Measurements from ENCODE around the gene IMPA2. TPM values are rescaled to one million over a fixed set of nuclear protein-coding genes. Genes with fewer than 3 reads are reported as not detected.

Gene IMPA2
- total and polyA plus RNA-seq, 2 of the 13 experiments (the other 11 are each of a cell fraction or from before 2014, with no cell fraction given): 37.8 to 71.8 TPM

GRCh38 chr18:12008181-12008767 lies 27.0 kb downstream of the IMPA2 start:
- POLR2A ChIA-PET: interaction anchor here (0.6 to 2.3 kb wide), 5 partner anchors 13 to 67 kb away, joined by 3 to 15 read pairs (median 4); partner anchors contain the start of gene IMPA2
- peak; percentile 96 for DNase-seq (ENCODE audit: low spot score)
- Histone ChIP-seq H3K9ac (ENCODE audit: insufficient read depth, low read depth, low read length) (no peak overlapping the region; the same call in 1 of the 2 replicates), H3K36me3 (replicated peaks in 1 of 2; ENCODE audit: control insufficient read depth in 1 of 2, insufficient read depth in 2 of 2, low read length in 2 of 2) (peaks cover 17 to 61% of the 10 kb centered on the region in 2 experiments; a peak in 4 of 5 replicates), H3K79me2 (ENCODE audit: insufficient read depth, low read length) (no peaks in the 10 kb centered on the region), H3K4me3 (replicated peaks in 1 of 3; ENCODE audit: insufficient read depth in 1 of 3, low read depth in 2 of 3, low read length in 3 of 3) (0 out of 6 replicates have a peak overlapping the region, but pooled peaks of 1 of the 3 experiments have one; percentile 9), H3K4me2 (ENCODE audit: low read depth, low read length) (peak overlapping the region; percentile 37), H4K20me1 (ENCODE audit: insufficient read depth, low read length) (peaks cover 6% of the 10 kb centered on the region; the same call in 1 of the 2 replicates), H2AFZ (ENCODE audit: low read length) (no peak overlapping the region), H3K27me3 (ENCODE audit: control insufficient read depth in 1 of 2, insufficient read depth in 2 of 2, low read length in 2 of 2) (no peaks in the 10 kb centered on the region), H3K9me3 (ENCODE audit: low read length) (no peaks in the 10 kb centered on the region), H3K27ac (ENCODE audit: extremely low read length, insufficient read depth, low read length) (peak overlapping the region; percentile 76), H3K4me1 (ENCODE audit: insufficient read depth, low read length) (peaks cover 30% of the 10 kb centered on the region)
- ATAC-seq: peak; percentile 97
- FAIRE-seq: peak; percentile 99
- BruUV-seq (replicated peaks): no TSS peak
- in situ Hi-C loops (cut with HindIII; ENCODE audit: extremely low pct_ligation_motif_present, low pct_unique_long_range_greater_than_20kb) (no loop called here), intact Hi-C loops (cut with micrococcal nuclease; ENCODE audit: unreplicated experiment) (loop anchor here (2.0 kb wide), 1 partner anchor 27 kb away; the partner anchor contains the start of gene IMPA2)
- WGBS (ENCODE audit: low lambda C conversion rate): 6% methylated on average over 12 of the region's 13 CpGs
- CTCF ChIA-PET (ENCODE audit: low intra/inter-chr PET ratio, low total read pairs): no interaction called here
- TF ChIP-seq, protein P1, sequence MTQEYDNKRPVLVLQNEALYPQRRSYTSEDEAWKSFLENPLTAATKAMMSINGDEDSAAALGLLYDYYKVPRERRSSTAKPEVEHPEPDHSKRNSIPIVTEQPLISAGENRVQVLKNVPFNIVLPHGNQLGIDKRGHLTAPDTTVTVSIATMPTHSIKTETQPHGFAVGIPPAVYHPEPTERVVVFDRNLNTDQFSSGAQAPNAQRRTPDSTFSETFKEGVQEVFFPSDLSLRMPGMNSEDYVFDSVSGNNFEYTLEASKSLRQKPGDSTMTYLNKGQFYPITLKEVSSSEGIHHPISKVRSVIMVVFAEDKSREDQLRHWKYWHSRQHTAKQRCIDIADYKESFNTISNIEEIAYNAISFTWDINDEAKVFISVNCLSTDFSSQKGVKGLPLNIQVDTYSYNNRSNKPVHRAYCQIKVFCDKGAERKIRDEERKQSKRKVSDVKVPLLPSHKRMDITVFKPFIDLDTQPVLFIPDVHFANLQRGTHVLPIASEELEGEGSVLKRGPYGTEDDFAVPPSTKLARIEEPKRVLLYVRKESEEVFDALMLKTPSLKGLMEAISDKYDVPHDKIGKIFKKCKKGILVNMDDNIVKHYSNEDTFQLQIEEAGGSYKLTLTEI (CRISPR knock-in tag; conservative IDR thresholded peaks at IDR 0.05): no peak
- peak; percentile 91 for TF ChIP-seq ZSCAN29 (CRISPR knock-in tag; conservative IDR thresholded peaks at IDR 0.05)
- TF ChIP-seq ZNF704 (CRISPR knock-in tag; IDR thresholded peaks at IDR 0.05; ENCODE audit: borderline replicate concordance): 0 out of 2 replicates have a peak, but pooled peaks have one; percentile 80
- peak; percentile 71; the same call in 1 of the 2 replicates for TF ChIP-seq RFXAP (CRISPR knock-in tag; IDR thresholded peaks at IDR 0.05; ENCODE audit: borderline replicate concordance)
- TF ChIP-seq SP2 (CRISPR knock-in tag; IDR thresholded peaks at IDR 0.05): no peak
- TF ChIP-seq, protein P2, sequence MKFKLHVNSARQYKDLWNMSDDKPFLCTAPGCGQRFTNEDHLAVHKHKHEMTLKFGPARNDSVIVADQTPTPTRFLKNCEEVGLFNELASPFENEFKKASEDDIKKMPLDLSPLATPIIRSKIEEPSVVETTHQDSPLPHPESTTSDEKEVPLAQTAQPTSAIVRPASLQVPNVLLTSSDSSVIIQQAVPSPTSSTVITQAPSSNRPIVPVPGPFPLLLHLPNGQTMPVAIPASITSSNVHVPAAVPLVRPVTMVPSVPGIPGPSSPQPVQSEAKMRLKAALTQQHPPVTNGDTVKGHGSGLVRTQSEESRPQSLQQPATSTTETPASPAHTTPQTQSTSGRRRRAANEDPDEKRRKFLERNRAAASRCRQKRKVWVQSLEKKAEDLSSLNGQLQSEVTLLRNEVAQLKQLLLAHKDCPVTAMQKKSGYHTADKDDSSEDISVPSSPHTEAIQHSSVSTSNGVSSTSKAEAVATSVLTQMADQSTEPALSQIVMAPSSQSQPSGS (CRISPR knock-in tag; IDR thresholded peaks at IDR 0.05): peak; percentile 89
- no peak for TF ChIP-seq ZNF619 (CRISPR knock-in tag; IDR thresholded peaks at IDR 0.05)
- TF ChIP-seq FOXA3 (CRISPR knock-in tag; IDR thresholded peaks at IDR 0.05): peak; percentile 95
- no peak for TF ChIP-seq SETDB1 (CRISPR knock-in tag; IDR thresholded peaks at IDR 0.05; ENCODE audit: borderline replicate concordance)
- no peak for TF ChIP-seq KLF13 (CRISPR knock-in tag; IDR thresholded peaks at IDR 0.05)
- no peak for TF ChIP-seq ZNF468 (CRISPR knock-in tag; IDR thresholded peaks at IDR 0.05)
- TF ChIP-seq ZNF720 (CRISPR knock-in tag; IDR thresholded peaks at IDR 0.05): no peak
- peak; percentile 80 to 90 for TF ChIP-seq NR2F1 (CRISPR knock-in tag; IDR thresholded peaks at IDR 0.05)
- TF ChIP-seq ZNF124 (CRISPR knock-in tag; IDR thresholded peaks at IDR 0.05): peak; percentile 94
- no peak for TF ChIP-seq CBX1 (IDR thresholded peaks at IDR 0.05; ENCODE audit: low read depth)
- peak; percentile 73 for TF ChIP-seq SIX1 (CRISPR knock-in tag; IDR thresholded peaks at IDR 0.05; ENCODE audit: borderline replicate concordance)
- TF ChIP-seq TCF12 (IDR thresholded peaks at IDR 0.05): no peak
- TF ChIP-seq TCF12 (CRISPR knock-in tag; IDR thresholded peaks at IDR 0.05): peak; percentile 78
- no peak for TF ChIP-seq NONO (IDR thresholded peaks at IDR 0.05)
- 0 out of 2 replicates have a peak, but pooled peaks have one; percentile 23 for TF ChIP-seq NONO (CRISPR knock-in tag; conservative IDR thresholded peaks at IDR 0.05)
- no peak for TF ChIP-seq POLR2A (IDR thresholded peaks at IDR 0.05; ENCODE audit: insufficient read depth in 1 of 2, low read depth in 2 of 2, low read length in 2 of 2)
- TF ChIP-seq KDM2A (CRISPR knock-in tag; IDR thresholded peaks at IDR 0.05; ENCODE audit: borderline replicate concordance, low read depth): peak; percentile 49; the same call in 1 of the 2 replicates

Data from HepG2 (cell line).